Measurements from ENCODE around the gene LCN2.

Gene LCN2

DNA sequence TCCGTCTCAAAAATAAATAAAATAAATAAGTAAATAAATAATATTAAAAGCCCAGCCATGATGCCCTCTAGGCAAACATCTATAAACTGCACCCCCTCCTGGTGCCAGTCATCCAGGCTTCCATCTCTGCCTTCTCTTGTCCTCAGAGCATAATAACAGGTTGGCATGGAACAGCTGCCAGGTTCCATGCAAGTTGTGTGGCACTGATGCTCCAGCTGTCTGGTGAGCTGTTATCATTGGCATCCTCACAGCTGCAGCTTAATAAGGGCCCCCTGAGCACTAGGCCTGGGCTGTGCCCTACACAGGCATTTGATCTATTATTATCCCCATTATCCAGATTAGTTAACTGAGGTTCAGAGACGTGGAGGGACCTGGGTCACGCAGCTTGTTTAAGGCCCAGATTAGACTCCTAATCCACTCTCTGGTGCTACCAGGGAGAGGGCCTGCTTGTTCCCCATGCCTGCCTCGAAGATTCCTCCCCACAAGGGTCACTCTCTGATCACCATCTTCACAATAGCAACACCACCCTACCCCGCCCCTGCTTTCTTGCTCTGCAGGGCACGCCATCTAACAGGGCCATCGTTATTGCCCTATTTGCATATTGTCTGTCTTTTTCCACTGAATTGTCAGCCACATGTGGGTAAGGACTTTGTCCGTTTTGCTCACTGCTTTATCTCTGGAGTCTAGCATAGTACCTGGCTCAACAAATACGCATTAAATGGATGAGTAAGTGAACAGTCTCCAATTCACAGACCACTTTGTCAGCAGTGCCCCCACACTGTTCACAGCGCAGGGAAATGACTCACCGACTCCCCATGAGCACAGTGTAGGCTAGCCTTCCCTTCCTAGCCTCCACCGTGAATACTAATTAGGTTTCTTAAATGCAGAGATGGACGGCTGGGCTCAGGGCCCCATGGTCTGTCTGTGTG lies 52.5 kb downstream of the LCN2 start:
- DNase-seq (ENCODE audit: low read depth): no peak

DNA sequence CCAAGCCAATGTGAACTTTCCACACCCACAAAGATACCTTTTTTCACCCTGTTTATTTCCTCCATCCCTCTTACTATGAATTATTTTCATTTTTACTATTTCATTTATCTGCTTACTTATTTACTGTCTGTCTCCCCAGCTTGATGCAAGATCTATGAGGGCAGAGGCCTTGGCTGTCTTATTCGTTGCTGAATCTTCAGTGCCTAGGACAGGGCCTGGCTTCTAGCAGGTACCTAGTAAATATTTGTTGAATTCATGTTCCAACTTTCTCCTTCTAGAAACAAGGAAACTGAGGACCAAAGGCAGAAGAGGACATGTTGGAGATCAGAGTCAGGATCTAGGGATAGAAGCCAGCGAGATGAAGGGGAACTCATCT lies 53.4 kb downstream of the LCN2 start:
- no peak for DNase-seq (ENCODE audit: low read depth)
- TF ChIP-seq, protein P1, sequence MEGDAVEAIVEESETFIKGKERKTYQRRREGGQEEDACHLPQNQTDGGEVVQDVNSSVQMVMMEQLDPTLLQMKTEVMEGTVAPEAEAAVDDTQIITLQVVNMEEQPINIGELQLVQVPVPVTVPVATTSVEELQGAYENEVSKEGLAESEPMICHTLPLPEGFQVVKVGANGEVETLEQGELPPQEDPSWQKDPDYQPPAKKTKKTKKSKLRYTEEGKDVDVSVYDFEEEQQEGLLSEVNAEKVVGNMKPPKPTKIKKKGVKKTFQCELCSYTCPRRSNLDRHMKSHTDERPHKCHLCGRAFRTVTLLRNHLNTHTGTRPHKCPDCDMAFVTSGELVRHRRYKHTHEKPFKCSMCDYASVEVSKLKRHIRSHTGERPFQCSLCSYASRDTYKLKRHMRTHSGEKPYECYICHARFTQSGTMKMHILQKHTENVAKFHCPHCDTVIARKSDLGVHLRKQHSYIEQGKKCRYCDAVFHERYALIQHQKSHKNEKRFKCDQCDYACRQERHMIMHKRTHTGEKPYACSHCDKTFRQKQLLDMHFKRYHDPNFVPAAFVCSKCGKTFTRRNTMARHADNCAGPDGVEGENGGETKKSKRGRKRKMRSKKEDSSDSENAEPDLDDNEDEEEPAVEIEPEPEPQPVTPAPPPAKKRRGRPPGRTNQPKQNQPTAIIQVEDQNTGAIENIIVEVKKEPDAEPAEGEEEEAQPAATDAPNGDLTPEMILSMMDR (IDR thresholded peaks at IDR 0.05; ENCODE audit: insufficient read depth, low read depth, low read length, missing control alignments): no peak
- H3K4me3 ChIP-seq (ENCODE audit: low read depth, low read length): no peak overlapping the region

More for the DNA sequence above, 52.5 kb downstream of the LCN2 start:
- TF ChIP-seq, protein P1 (IDR thresholded peaks at IDR 0.05; ENCODE audit: insufficient read depth, low read depth, low read length, missing control alignments): no peak
- no peak overlapping the region for H3K4me3 ChIP-seq (ENCODE audit: low read depth, low read length)

Data from GM12865 (cell line).